DLD1 (cell line): Measurements from ENCODE around the gene SECISBP2.

Experiments
- in situ Hi-C: cut with HindIII; loops from 2 replicates; pipeline ENCODE4 v1.10.0; 2017; ENCODE audit warnings: low sequenced_read_pairs

SECISBP2 gene

DNA sequence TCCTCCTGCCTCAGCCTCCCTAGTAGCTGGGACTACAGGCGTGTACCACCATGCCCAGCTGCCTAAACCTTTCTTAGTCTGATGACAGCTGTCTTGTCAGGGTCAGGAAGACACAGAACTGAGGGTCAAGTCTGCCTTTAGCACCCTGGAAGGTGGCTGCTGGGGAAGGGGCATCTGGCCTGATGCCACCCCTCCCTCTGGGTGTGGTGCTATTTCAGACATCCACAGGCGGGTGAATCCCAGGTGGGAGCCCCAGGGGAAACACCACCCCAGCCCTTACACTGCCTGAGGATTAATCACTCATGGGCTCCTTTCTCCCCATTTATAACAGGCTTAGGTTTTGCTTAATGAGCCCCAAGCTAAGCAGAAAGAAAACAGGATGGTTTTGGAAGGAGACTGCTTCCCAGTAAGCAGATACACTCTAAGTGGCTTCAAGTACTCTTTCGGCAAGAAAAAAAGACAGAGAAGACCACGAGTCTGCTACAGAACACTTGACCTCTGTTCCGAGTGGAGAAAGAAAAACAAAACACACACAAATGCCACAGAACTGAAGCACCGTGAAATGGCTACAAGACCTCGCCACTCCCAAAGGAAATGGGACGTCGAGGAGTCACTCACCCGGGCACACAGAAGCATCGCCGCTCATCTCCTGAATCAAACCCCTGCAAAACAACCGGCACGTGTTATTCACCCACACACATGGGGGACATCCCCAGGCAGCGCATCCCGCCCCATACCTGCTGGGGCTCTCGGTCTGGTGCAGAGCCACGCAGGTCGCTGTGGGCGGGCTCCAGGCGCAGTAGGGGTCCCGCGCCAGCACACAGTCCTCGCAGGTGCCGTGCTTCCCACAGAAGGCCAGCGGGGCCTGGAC, 62.4 kb downstream of the SECISBP2 start:
- in situ Hi-C loops, result no loop called here

GRCh38 chr9:89381308-89381609, 63.0 kb downstream of the SECISBP2 start:
- in situ Hi-C loops, result no loop called here

DNA sequence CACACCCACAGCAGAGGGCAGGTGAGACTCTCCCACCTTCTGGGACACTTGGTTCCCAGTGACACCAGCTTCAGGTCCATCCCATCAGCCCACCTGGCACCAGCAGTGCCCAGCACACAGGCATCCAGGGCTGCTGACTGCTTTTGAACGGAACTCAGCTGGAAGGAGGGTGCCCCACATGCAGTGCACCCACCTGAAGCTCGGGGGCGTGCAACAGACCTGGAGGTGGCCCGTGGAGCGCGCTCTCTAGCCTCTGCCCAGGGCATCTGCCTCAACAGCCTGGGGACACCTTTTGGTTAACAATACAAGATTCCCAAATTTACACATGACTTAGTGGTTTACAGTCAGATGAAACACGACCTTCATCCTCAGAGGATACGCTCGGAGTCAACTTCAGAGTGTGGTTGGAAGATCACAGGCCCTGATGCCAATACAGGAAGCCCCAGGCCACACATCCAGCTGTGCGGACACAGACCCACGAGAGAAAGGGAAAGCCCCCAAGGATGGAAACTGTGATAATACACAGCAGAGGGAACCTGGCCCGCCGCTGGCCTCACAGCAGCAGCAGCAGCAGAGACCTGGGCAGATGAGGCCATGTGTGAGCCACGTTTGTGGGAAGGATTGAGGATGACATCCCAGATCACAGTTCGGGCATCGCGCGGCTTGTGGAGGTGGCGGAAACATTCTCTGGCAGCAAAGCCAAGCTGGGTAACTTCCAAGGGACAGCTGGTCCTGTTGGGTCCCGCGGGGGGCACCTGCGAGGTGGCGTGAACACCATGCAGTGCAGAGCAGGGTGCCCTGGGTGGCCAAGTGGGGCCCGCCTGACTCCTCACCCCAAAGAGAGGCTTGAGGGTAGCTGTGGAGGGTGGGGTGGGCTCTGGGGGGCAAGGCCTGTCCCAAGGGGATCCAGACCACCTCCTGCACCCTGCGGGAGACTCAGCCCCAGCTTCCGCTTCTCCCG, 64.0 kb downstream of the SECISBP2 start:
- in situ Hi-C loops, result no loop called here

GRCh38 chr9:89383030-89383720, 64.9 kb downstream of the SECISBP2 start:
- in situ Hi-C loops, result no loop called here

DNA sequence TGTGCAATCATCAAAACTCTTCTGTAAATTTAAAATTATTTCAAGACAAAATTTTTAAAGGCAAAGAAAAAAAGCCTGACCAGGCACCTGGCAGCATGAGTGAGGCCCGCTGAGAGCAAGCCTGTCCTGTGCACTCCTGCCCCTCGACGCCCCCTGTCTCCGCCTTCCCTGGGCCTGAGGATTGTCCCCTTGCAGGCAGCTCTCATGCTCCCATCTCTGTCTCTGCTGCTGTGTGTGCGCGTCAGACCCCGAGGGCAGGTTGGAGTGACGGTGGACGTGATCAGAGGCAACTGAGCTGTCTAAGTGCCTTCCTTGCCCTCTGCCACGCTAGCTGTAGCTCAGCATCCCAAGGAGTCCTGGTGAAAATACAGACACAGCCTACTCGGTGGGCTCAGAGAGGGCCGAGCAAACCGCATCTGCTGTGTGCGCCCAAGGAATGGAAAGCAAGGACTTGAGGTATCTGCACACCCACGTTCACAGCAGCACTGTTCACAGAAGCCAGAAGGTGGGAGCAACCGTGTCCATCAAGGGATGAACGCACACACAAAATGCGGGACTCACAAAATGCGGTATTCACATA, 65.5 kb downstream of the SECISBP2 start:
- in situ Hi-C loops, result no loop called here

DNA sequence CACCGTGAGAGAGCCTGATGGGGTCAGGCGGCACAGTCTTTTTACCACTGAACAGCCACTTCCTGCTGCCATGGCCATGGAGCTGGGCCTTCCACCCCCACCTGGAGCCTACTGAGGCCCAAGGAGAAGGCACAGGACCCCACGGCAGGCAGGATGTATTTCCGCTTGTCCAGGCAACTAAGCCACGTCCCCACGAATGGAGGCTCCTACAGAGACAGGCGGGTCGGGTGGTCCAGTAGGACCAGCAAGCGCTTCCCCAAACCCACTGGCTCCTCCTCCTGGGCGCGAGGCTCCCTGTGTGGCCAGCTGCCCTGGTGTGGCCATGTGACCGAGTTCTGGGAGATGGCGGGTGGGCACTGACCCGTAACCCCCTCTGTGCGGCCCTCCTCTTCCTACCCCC, 66.5 kb downstream of the SECISBP2 start:
- in situ Hi-C loops, result no loop called here

GRCh38 chr9:89386206-89386605, 67.9 kb downstream of the SECISBP2 start:
- in situ Hi-C loops, result no loop called here

DNA sequence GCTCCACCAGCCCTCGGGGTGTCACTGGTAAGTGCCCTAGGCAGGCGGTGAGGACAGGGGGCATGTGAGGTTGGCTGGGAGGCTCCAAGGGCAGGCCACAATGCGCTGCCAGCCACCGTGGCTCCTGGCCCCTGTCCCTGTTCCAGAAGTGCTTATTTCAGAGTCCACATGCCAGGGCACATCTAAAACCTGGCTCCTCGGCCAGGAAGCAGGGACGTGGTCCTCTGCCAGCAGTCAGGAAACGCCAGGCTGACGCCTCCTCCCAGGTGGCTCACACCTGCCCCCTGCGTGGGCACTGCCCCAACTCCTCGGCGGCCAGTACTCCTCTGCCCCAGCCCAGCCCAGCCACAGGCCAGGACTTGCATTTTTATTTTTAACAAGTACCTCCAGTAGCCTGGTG, 68.5 kb downstream of the SECISBP2 start:
- in situ Hi-C loops, result no loop called here

DNA sequence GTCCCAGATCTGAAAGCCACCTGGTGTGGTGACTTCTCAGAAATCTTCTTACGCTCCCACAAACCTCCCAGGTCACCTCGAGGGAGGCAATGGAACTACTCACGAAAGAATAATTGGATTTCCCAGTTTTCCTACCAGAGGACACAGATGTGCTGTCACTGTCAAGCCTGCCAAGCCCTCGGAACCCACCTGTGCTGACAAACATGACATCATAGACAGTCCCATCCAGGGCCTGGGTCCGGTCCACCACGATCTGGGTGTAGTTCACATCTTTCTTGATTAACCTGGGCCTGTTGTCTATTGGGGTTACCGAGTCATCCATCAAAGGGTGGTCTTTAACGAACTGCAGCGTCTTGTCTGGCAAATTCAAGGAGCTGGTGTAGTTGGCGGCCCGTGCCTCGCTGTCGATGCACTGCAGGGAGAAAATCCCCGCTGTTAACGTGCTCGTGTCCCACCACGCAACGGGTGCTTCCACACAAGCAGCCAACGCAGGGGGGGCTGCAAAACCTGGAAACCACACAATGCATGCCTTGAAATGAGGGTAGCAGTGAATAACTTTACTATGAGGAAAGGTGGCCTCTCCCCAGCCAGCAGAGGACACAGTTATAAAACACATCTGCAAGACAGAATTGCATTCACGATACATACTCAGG, 69.0 kb downstream of the SECISBP2 start:
- in situ Hi-C loops, result no loop called here

DNA sequence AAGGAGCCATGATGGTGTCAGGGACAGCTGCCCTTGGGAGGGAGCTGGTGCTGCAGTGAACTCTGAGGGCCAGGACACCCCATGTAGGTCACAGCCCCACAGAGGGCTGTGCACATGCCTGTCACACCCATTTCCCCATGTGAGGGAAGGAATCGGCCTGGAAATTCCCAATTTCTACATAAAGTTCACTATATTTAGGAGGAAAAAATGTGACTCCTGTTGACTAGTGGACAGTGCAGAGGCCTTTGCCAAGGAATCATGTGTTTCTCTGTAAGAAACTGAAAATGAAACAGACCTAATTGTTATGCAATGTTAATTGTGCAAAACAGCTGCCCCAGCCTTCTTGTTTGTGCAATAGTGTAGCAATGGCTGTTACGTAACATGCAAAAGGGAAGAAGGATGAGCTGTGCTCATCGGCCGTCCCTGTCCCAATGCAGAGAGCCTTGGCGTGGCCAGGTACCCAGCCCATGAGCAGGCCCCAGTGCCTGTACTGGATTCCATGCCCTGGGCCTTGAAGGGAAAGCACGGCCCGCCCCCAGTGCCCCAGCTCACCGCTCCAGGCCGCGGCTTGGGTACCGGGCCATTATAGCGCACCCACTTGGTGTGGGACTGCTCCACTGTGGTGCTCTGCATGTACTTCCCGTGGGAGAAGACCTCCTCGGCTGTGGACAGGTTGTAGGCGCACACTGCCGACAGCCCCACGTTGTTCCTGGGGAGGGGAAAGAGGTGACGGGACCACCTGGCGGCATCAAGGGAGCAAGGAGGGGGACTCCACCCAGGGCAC, 70.0 kb downstream of the SECISBP2 start:
- in situ Hi-C loops, result no loop called here

DNA sequence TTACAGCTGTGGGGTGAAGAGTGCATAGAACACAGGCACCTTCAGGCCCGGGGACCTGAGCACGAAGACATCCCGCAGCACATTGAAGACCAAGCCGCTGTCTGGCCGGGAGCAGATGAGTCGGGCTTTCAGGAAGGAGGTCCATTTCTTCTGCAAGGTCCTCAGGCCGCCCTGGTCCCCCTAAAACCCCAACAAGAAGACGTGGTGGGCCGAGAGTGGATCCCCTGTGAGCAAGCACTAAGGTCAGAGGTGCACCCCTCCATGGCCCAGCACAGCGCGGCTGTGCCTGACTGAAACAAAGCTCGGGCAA, 70.5 kb downstream of the SECISBP2 start:
- in situ Hi-C loops, result no loop called here

DNA sequence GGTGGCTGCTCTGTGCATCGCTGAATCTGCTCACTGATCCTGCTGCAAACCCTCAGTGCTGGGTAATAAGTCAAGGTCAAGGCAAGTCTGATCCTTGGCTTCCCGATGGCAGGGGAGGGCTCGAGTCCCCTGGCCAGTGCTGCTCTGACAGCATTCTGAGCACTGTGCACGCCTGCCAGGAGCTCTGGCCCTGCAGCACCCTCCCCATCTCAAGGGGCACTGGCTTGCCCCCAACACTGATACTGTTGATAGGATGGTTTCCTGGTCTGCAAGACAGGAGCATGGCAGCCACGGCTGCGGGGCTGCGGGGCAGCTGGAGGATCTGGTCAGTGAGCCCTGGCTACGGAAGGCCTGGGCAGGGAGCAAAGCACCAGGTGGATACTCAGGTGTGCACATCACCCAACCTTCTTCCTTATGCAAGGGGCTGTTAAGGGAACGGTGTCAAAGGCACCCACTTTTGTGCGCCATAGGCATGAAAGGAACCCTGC, 71.8 kb downstream of the SECISBP2 start:
- in situ Hi-C loops, result no loop called here

DNA sequence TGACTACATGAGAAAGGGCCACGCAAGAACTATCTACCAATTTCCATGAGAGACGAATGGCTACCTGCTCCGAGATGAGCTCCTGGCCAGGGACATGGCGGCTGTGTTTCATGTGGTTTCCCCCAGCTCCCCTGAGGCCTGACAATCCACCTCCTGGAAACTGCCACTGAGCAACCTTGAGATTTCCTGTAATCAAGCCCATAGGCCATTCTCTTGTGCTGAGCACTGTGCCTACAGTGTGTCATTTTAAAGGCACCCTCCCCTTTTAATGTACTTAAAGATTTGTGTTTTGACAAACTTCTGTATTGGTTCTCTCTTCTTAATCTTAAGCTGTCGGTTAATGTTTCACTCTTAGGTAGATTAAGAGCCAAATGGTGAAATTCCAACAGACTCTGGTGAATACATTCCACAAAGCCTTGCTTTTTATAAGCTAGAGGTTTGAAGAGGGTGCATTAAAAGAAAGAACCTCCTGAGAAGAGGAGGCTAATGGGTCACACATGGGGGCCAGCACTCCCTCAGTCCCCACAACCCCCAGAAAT, 72.3 kb downstream of the SECISBP2 start:
- in situ Hi-C loops, result no loop called here

- in situ Hi-C loops, result no loop called here
These were observed 73.3 kb downstream of the SECISBP2 start for GRCh38 chr9:89391585-89391984.

- in situ Hi-C loops, result no loop called here
These were observed 76.1 kb downstream of the SECISBP2 start for GRCh38 chr9:89394412-89394811.

DNA sequence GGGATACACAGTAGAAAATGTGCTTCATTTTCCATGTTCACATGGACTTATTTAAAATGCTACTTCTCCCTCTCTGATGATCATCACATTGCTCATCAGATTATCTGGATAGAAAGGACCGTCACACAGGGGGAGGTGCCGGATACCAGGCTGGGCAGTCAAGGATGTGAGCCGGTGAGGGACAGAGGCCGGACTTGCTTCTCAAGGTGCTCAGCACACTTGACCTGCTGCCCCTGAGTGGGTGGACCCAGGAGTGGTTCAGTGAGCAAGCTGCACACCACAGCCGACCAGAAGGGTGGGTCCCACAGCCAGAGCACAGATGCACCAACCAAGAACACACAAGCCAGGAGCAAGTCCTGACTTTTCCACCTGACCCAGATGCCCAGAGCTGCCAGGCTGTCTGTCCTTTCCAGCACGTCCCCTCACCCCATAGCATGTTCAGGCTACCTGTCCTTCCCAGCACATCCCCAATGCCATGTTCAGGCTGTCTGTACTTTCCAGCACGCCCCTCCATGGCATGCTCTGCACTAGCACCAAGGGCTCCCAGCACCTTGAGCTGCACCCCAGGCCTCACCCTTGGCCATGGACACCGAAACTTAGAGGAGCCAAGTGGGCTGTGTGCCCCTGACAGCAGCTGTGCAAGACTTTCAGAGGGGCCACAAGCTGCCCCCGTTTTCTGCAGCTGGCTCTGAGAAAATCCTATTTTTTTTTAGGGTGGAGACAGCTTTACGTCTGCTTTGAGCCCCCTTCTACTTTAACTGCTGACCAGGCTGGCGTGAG, 77.8 kb downstream of the SECISBP2 start:
- in situ Hi-C loops, result no loop called here

GRCh38 chr9:89397471-89397870, 79.2 kb downstream of the SECISBP2 start:
- in situ Hi-C loops, result no loop called here

GRCh38 chr9:89398621-89399020, 80.3 kb downstream of the SECISBP2 start:
- in situ Hi-C loops, result no loop called here
